OCI-M2 (cell line): ENCODE measurements around the gene PCTP.

Source experiments
- DNase-seq: peaks from one replicate; lab custom pipeline; 2025; ENCODE audit not compliant: unreplicated experiment; lab: John Stamatoyannopoulos, UW

Gene PCTP

DNA sequence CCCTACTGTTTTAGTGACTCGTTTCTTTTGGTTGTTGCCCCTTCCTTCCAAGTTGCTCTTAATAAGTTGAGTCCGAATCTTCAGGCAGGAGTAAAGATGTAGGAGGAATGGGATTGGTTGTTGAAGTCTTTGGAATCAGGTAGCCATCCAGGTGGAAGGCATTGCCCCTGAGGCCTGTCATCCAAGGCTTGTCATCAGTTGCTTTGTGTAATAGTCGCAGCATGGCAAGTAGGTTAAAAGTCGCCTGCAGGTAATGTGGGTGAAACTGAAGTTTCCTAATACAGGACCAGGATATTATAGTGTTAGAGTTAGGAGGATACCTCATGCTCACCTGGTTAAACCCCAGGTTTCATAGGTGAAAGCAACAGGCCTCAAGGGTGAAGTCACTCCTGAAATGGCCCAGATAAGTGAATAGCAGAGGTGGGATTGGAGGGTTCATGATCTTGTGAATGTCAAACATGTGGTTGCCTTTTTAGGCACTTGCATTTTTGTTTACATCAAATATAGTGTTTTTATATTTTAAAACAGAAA is 934 bp downstream of the PCTP start:
- DNase-seq = no peak

- DNase-seq = no peak
These were observed 5.8 kb downstream of the PCTP start for GRCh38 chr17:55756689-55757088.

- no peak for DNase-seq
These were observed 6.8 kb downstream of the PCTP start for GRCh38 chr17:55757659-55758058.

GRCh38 chr17:55758171-55758570 is 7.3 kb downstream of the PCTP start:
- DNase-seq = no peak

- no peak for DNase-seq
These were observed 9.9 kb downstream of the PCTP start for GRCh38 chr17:55760643-55761355.

DNA sequence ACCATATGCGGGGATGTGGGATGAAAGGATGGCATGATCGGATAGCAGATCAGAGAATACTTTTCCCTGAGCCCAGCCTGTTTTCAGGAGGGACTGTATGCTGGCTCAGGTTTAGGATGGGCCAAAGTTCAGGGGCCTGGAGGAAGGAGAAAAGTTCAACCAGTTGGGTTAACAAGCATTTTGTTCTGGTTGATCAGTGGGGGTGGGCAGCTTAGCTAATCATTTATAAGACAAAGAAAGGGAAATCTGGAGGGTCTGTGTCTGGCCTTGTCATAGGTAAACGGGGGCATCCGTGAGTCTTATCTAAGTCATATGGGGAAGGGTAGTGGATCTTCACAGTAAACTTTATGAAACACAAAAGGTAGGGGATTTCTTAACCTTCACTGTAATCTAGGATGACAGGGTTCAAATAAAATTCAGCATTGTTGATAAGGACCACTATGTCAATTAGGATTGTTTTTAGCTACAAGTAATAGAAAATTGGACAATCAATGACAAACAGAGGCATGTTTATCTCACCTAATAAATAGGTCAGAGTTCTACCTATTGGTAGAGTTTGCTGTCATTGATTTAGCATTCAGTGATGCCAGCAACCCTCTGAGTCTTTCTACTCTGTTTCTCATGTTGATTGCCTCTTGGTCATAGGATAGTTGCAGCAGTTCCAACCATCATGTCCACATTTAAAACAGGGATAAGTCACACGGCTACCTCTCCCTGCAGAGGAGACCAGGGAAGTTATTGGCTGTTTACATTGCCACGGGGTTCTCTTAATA is 11.4 kb downstream of the PCTP start:
- DNase-seq = no peak

DNA sequence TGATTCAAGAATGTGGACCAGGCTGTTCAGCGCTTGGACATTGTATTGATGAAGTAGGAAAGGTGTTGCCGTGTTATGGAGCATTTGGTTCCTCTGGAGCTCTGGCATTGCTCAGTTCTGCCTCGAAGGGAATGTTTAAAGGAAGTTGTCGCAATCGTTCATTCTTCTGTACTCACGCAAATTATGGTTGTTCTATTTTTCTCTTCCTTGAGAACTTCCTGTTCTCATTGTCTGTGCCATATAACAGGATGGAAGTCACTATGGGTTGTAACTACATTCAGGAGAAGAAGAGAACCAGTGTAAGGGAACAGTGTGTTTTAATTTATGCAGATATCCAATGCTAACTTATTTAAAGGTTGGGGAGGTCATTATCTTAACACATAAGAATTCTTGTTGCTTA is 13.0 kb downstream of the PCTP start:
- DNase-seq = no peak

DNA sequence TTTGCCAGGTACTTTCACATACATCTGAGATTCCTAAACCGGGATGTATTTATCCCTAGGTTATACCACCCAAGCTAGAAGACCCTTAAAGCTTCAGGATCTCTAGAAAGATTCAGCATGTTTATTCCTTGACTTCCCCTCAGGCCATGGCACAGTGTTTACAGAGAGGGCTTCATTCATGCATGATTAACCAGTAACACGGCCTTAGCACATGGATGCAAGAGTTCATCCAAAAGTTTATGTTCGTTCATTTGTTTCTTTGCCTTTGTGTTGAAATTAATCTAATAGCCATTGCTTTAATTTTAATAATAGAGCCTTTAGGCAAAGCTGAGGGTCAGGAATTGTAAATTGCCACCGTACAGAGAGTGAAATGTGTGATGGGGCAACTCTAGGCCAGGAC is 13.8 kb downstream of the PCTP start:
- DNase-seq = no peak

- no peak for DNase-seq
These were observed 14.6 kb downstream of the PCTP start for GRCh38 chr17:55765472-55765871.

GRCh38 chr17:55768936-55769624 is 18.2 kb downstream of the PCTP start:
- no peak for DNase-seq

- DNase-seq = no peak
These were observed 18.8 kb downstream of the PCTP start for GRCh38 chr17:55769625-55770000.

GRCh38 chr17:55770196-55770870 is 19.5 kb downstream of the PCTP start:
- DNase-seq = peak; percentile 7

DNA sequence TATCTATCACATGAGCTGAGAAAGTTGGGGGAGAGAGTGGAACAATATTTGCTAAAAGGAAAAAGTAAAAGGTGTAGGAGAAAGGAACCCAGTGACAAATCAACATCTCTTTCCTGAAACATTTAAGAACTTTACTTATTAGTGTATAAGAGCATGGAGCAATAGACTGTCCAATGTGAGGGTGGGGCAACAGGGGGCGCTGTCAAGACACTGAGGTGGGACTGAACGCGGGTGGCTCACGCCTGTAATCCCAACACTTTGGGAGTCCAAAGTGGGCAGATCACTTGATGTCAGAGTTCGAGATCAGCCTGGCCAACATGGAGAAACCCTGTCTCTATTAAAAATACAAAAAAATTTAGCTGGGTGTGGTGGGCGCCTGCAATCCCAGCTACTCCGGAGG is 21.2 kb downstream of the PCTP start:
- DNase-seq = no peak

DNA sequence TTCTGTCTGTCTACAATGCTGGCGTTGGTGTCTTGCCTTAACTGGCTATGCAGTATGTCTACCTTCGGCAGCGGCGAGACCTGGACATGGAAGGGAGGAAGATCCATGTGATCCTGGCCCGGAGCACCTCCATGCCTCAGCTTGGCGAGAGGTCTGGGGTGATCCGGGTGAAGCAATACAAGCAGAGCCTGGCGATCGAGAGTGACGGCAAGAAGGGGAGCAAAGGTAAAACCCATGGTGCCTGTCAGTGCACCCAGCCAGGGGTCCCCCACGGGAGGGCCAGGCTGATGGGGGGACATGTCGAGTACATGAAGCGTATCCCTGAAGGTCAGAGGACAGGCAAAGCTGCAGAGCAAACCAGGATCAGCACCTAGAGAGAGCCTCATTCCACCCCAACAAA is 22.8 kb downstream of the PCTP start:
- no peak for DNase-seq

GRCh38 chr17:55774846-55775271 is 24.0 kb downstream of the PCTP start:
- DNase-seq = no peak

GRCh38 chr17:55776271-55776670 is 25.4 kb downstream of the PCTP start:
- no peak for DNase-seq

DNA sequence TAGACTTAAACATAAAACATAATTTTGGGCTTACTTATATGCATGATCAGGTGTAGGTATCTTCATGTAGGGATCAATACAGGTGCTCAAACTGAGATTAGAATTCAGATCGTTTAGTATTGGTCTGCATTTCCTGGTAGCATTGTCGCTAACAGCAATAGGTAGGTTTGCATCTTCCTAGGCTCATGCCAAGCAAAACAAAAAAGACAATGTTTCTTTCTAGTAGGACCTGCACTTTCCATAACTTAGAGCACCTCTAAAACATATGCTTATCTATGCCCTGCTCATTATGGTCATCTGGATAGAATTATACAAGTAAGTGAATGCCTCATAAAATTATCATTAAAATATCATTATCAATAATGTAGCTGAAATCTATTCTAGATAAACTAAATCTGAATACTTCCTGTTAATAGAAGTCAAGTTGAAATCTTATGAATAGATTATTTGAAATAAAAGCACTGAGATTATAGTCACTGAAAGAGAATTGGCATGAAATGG is 26.7 kb downstream of the PCTP start:
- no peak for DNase-seq

GRCh38 chr17:55778389-55779118 is 27.7 kb downstream of the PCTP start:
- no peak for DNase-seq

- no peak for DNase-seq
These were observed 32.9 kb downstream of the PCTP start for GRCh38 chr17:55783684-55784245.

DNA sequence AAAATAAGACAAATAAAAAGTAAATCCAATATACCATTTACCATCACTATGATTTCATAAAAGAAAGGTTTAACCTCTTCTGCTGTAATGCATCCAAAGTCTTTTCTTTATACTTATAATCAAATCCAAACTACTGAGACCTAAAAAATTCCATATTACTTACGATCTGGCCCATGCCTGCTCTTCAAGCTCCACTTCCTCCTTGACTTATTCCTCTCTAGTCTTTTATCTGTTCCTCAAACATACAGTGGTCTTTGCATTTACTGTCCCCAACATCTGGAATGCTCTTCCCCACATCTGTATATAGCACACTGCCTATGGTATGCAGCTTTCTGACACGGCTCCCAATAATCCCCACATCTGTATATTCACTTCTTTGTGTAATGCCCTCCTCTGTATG is 33.8 kb downstream of the PCTP start:
- DNase-seq = no peak
